ENCODE results near the gene TMEM33. TPM values are rescaled to one million over a fixed set of nuclear protein-coding genes. Genes with fewer than 3 reads are reported as not detected.

The TMEM33 gene
- total RNA-seq, 1 donor from 2014 or later, result 71.3 TPM

GRCh38 chr4:41940834-41941233 lies 5.6 kb downstream of the TMEM33 start:
- H3K27ac ChIP-seq, result no peak overlapping the region
- DNase-seq, result no peak
- TF ChIP-seq CTCF (IDR thresholded peaks at IDR 0.05), result no peak

GRCh38 chr4:41943506-41943905 lies 8.3 kb downstream of the TMEM33 start:
- H3K4me1 ChIP-seq, result peaks cover 8% of the 10 kb centered on the region
- H3K27ac ChIP-seq, result no peak overlapping the region
- H3K9me3 ChIP-seq, result no peaks in the 10 kb centered on the region
- no peak overlapping the region for H3K4me3 ChIP-seq
- intact Hi-C loops (cut with DNase I), result no loop called here
- no peak for TF ChIP-seq CTCF (IDR thresholded peaks at IDR 0.05)
- peaks cover 84% of the 10 kb centered on the region for H3K36me3 ChIP-seq
- ATAC-seq (no peak), DNase-seq (no peak)
- H3K27me3 ChIP-seq, result no peaks in the 10 kb centered on the region

More at GRCh38 chr4:41940834-41941233, 5.6 kb downstream of the TMEM33 start:
- no peak for ATAC-seq
- no peaks in the 10 kb centered on the region for H3K27me3 ChIP-seq
- H3K36me3 ChIP-seq, result peaks cover 71% of the 10 kb centered on the region
- H3K9me3 ChIP-seq, result no peaks in the 10 kb centered on the region
- intact Hi-C loops (cut with DNase I), result no loop called here
- no peak overlapping the region for H3K4me3 ChIP-seq
- peaks cover 27% of the 10 kb centered on the region for H3K4me1 ChIP-seq

DNA sequence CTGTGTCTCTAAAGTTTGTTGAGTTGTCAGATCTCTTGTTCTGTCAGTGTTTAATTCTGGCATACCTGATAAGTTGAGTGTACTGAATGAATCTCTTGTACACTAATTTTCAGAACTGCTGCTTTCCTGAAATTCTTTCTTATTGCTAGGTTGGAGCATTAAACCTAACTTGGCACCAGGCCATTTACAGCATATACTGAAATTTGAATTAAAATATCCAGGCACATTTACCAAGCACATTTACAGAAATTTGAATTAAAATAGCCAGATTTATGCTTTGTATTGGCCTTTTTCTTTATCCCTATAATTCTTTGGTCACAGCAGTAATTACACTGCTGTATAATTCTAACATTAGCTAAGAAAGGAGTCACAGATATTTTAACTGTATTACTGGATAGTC lies 8.9 kb downstream of the TMEM33 start:
- ATAC-seq, result no peak
- intact Hi-C loops (cut with DNase I), result no loop called here
- H3K4me3 ChIP-seq, result no peak overlapping the region
- H3K27me3 ChIP-seq, result no peaks in the 10 kb centered on the region
- H3K27ac ChIP-seq, result no peak overlapping the region
- peaks cover 3% of the 10 kb centered on the region for H3K4me1 ChIP-seq
- TF ChIP-seq CTCF (IDR thresholded peaks at IDR 0.05), result no peak
- H3K36me3 ChIP-seq, result peaks cover 80% of the 10 kb centered on the region
- no peak for DNase-seq
- no peaks in the 10 kb centered on the region for H3K9me3 ChIP-seq

- Histone ChIP-seq H3K4me3 (no peak overlapping the region), H3K9me3 (no peaks in the 10 kb centered on the region), H3K27me3 (no peaks in the 10 kb centered on the region), H3K27ac (no peak overlapping the region), H3K4me1 (no peaks in the 10 kb centered on the region), H3K36me3 (peaks cover 80% of the 10 kb centered on the region)
- no peak for TF ChIP-seq CTCF (IDR thresholded peaks at IDR 0.05)
- intact Hi-C loops (cut with DNase I), result no loop called here
- DNase-seq (no peak), ATAC-seq (no peak)
Observed at GRCh38 chr4:41949531-41949930, 14.3 kb downstream of the TMEM33 start.

- intact Hi-C loops (cut with DNase I), result no loop called here
- H3K4me1 ChIP-seq, result no peaks in the 10 kb centered on the region
- no peak overlapping the region for H3K4me3 ChIP-seq
- no peaks in the 10 kb centered on the region for H3K27me3 ChIP-seq
- H3K9me3 ChIP-seq, result no peaks in the 10 kb centered on the region
- no peak for DNase-seq
- no peak for ATAC-seq
- peaks cover 38% of the 10 kb centered on the region for H3K36me3 ChIP-seq
- H3K27ac ChIP-seq, result no peak overlapping the region
- peak; percentile 35 for TF ChIP-seq CTCF (IDR thresholded peaks at IDR 0.05)
Observed at GRCh38 chr4:41957634-41958033, 22.4 kb downstream of the TMEM33 start.

DNA sequence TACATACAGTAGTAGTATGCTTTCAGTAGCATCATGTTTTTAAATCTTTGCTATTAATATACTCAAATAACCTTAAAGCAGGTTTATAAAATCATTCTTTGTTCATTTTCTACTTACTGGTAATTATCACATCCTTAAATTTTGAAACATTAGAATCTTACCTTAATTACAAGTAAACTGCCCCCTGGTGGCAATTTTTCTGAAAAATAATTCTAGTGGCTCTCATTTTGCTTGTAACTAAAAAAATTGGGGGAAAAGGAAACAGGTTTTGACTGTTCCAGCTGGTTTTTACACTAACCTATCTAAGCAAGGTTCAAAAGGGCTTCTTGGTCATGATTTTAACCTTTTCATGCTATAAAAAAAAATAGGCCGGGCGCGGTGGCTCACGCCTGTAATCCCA lies 27.9 kb downstream of the TMEM33 start:
- Histone ChIP-seq H3K9me3 (no peaks in the 10 kb centered on the region), H3K27ac (no peak overlapping the region), H3K4me3 (no peak overlapping the region), H3K4me1 (no peaks in the 10 kb centered on the region), H3K27me3 (no peaks in the 10 kb centered on the region), H3K36me3 (peaks cover 5% of the 10 kb centered on the region)
- DNase-seq (no peak), ATAC-seq (no peak)
- intact Hi-C loops (cut with DNase I), result no loop called here
- TF ChIP-seq CTCF (IDR thresholded peaks at IDR 0.05), result peak; percentile 41

Data from upper lobe of right lung (tissue), 1 donor.